HG02840 (cell line): ENCODE results near the gene MAML3.

Source experiments
- ATAC-seq: cut with Tn5 transposase; IDR thresholded peaks from one replicate; pipeline ENCODE4 v1.9.1; 2021; ENCODE audit warnings: mild to moderate bottlenecking, moderate library complexity, moderate number of reproducible peaks; ENCODE audit not compliant: unreplicated experiment, low FRiP score

The MAML3 gene

DNA sequence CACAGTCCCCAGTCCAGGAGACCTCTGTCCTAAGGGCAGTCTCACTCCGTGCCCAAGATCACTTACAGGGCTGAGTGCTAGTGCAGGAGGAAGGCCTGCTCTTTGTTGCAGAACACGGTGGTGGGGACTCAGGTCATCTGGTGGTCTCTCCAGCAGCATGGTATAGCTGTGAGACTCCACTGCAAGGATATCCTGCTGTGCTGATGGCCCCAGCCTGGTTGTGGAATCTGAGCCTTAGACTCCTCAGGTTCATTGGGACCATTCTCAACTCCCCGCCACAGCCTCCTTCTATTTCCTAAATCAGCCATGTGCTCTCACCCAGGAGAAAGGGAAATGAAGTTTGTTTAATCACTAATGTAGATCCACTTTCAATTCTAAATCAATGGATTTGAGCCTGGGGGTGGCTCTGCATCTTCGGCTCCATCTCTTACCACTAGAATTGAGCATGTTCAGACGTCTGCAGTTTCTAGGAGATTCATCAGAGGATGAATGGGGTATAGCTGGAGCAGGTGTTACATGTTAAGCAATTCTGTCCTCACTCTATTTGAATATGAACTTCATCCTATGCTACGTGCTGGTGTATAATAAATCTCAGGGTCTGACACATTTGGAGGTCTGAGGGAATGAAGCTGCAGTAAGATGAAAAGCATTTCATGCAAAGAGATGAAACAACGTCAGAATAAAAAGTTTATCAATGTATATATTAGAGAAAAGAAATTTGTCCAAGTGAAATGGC is 299.1 kb downstream of the MAML3 start:
- no peak for ATAC-seq

DNA sequence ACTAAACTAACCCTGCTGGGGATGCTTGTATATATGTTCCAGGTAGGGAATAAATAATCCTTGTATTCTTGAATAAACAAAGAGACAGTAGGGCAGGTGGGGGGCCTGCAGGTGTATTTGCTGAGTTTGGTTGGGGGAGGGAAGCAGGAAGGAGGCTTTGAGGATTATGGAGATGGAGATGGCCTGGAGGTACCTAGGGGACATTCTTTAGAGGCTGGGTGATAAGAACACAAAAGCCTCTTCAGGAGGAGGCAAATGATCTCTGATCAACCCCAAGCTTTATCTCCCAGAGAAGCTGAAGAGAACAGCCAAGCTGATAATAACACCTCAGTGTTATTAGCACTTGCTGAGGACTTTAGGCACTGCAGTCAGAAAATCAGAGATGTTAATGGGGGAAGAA is 300.7 kb downstream of the MAML3 start:
- ATAC-seq = no peak

DNA sequence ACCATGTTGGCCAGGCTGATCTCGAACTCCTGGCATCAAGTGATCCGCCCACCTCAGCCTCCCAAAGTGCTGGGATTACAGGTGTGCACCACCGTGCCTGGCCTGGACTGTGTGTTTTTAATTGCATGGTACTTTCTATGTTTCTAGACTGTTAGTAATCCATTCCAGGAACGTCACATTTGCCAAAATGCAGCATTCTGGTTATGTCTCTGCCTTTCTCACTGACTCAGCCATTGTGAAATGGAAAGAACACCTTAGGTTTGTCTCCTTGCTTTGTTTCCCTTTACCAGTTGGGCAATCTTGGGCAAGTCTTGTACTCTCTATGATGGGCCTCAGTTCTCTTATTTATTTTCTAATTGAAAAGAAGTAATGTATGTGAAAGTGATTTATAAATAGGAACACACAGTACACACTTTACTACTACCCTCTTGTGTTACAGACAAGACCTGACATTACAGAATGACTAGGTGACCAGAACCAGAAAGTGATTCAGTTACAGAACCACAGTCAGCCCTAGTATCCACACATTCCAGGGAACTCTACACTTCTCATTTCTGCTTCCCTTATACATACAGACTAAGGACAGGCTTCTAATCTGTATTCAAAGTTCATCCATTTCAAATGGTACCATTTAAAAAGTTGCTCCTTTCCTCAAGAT is 301.2 kb downstream of the MAML3 start:
- ATAC-seq = no peak

DNA sequence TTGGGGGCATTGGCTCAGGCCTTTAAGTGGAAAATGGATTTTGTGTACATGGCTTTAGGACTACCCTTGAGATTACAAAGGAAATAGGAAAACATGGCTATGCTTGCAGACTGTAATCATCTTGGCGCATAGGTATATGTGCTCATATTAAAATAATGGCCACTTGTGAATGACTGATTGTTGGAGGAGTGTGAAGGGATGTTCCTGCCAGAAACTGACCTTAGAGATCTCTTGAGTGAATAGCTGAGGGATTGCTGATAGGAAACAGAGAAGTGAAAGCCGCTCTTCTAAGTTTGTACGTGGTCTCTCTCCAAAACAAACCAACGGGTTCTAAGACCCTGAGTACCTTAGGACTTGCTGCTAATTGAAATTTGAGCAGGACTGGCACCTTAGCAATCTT is 302.3 kb downstream of the MAML3 start:
- ATAC-seq = no peak

DNA sequence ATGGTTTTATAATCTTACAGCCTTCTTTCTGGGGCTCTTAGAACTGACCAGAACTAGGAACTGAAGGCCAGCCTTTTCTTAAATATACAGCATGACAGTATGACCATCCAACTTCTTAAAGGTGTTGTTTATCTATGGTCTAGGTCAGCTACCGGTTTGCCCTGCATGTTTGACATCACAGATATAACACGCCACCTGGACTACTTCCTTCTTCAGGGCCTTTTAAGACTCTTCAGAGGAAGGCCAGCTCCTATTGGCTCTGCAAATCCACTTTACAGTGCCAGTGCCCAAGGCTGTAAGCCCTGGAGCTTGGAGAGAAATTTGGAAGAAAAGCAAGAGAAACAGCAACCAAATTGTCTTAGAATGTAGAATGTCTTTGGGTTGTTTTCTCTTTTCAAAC is 302.9 kb downstream of the MAML3 start:
- ATAC-seq = no peak

DNA sequence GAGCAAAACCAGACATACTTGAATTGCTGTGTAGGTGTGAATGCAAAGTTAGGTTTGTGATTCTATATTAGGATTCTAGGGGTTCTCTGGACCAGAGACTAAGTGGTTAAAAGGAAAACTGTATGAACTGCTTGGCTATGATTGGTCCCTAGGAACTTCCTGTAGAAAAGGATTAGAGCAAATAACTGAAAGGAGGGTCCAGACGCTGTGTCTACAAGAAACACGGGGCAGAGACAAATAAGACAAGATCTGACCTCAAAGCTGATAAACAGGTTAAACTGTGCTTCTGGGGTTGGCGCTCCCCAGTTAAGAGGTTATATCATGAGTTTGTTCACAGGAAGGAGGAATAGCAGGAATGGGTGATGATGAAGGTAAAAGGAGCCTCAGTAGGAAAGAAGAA is 304.8 kb downstream of the MAML3 start:
- no peak for ATAC-seq

DNA sequence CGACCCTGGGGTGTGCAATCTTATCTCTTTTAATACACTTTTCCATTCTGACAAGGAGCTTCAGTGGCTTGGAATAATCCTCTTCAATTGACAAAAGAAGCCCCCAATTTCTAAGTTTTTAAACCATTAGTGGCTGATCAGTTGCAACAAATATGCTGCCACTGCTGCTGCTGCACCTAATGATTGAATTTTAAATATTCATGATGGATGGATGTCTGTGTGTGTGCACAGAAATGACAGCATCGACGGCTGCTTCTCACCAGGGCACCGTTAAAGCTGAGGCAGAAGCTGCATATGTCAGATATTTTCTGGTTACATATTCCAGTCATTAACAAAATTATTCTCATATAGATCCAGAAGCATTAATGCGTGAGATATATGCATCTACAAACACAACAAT is 306.0 kb downstream of the MAML3 start:
- no peak for ATAC-seq

DNA sequence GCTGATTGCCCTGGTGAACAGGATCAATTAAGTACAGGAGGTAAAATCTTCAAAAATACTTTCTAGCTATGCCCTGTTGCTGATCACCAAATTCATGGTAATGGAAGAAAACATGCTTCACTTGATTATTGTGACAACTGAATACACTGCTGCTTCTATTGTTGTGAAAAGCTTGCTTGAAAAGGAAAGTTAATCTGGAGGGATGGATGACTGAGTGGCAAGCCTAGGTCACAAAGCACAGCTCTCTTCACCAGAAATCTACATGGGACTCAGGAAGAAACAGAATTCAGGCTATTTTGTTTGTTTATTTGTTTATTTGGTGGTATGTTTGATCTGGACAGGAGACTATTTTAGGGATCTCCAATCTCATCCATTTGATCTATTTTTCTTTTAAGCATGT is 306.4 kb downstream of the MAML3 start:
- no peak for ATAC-seq

DNA sequence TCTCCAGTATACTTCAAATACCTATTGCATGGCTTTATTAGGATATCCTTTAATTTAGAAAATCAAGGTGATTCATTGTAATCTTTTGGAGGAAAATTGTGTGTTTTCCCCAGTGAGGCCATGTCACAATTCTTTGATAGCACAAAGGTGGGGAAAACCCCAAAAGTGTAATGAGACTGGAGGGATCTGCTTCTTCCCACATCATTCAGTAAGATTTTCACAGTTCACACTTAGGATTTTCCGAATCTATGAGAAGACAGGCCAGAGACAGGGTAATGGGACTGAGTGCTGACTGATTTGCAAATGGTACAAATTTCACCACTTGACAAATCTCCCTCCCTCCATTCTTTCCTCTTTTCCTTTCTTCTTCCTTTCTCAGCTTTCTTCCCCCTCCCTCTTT is 307.2 kb downstream of the MAML3 start:
- no peak for ATAC-seq

DNA sequence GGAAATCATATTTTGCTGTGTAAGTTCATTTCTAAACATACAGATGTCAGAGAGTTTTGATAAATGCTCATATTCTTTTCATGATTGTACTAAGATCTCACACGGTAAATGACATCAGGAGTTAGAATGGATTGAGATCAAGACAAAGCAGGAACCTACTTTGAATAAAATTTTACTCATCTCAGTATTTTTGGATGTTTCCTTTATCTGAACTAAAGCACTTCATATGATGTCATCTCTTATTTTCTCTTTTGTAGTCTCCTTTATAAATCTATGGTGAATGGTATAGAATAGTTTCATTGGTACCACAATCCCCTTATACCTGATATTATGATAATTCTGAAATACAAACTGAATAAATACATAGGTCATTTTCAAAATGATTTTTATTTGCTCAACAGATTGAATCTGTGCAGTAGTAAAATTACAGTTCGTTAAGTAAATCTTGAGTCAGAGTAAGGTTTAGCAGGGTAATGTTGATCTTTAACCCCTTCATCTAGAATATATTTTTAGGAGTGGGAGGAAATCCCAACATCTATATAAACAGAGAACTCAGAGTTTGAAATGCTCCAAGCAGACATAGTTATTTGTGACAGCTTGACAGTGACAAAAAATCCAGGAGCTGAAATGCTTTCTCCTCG is 308.4 kb downstream of the MAML3 start:
- no peak for ATAC-seq

DNA sequence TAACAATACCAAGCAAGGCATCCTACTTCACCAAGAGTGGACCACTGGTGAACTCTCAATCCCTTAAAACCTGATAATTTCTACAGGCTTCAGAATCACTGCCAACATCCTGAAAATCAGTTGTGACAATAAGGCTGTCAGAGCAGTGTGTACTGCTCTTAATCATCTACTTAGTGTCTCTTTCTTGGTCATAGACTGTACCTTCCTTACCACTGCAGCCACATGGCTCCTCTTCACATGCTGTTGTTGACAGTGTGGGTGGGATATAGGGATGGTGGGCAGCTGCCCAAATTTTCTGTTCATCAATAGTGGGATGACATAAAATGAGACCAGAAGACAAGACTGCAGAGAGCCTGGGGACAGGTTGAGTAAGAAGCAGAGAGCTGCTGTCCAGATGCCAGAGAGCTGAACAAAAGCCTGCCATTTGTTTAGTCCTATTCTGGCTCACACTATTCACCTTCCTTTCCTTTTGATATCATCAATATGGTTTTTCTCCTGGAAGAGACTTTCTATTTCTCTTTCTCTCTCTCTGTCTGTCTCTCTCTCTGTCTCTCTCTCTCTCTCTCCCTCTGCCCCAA is 309.4 kb downstream of the MAML3 start:
- ATAC-seq = no peak

DNA sequence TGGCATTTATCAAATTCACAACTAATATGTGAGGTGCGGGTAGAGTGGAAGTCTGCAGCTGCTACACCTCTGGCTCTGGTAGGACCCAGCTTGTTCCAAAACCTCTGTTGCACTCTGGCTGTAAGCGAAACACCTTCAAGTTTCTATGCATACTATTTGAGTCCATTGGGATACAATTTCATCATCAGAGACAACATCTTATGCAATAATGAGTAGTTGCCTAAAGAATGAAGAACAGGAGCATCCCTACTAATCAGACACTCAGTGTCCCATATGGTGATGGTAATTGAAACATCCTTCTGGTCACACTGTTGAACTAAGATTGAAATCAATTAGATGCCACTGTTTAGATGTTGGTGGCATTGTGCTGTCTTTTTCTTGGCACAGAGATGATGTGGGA is 309.9 kb downstream of the MAML3 start:
- ATAC-seq = no peak

DNA sequence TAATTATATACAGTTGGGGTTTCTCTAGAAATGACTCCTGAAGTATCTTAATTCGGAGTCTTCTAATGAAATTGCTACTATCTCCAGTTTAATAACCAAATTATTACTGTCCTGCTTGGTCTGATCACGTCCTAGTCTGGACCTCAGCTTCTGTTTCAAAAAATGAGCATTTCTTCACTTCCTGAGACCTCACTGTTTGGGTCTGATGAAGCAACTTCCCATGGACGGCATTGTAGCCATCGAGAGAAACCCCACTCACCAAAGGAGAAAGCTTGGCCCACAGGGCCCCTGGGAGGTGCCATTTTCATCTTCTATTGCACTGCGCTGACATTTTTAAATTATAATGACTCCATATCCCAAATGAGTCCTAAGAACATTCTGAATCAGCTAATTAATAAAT is 310.3 kb downstream of the MAML3 start:
- ATAC-seq = no peak

DNA sequence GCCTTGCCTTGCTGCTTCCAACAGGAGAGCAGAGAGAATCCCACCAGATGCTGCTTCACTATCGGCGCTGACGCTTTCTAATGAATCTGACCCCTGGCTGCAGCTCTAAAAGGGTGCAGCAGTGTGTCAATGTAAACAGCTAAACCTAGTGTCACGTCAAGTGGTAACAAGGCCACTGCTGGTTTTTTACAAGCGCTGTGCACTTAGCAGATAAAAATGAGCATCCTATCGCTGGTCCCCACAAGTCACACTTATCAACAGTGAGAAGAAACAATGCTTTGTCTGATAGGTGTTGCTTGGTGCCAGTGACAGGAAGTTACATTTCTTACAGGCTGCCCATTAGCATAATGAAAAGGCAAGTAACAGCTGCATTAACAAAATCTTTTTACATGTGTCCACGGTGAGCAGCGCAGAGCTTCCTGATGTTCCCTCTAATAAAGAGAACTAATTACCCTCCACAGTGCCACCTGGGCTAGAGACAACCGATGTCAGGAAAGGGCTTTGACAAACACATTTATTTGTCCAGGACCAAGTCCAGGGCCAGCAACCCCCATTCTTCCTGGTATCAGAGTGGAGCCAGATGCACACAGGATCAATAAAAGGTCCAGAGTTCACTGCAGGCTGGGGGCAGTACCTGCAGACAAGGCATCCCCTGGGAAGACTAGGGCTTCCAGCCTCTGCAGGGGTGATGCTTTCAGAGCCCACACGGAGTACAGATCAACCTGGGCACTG is 312.4 kb downstream of the MAML3 start:
- ATAC-seq = no peak

DNA sequence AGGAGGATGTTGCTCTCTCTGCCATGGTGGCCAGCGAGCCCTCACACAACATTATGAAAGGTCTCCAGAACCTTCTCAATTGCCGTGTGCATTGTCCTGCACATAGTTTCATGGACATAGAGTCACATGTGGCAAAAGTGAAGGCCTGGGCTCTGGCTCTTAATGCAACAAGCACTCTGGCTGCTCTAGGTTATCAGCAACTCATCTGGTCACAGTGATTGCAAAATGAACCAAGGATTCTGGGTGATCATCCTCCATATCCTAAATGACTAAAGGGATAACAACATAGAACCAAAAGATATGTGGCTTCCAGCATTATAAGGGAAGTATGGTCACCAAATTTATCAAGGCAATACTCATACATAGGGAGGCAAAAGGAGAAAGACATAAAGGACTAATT is 313.2 kb downstream of the MAML3 start:
- ATAC-seq = no peak

DNA sequence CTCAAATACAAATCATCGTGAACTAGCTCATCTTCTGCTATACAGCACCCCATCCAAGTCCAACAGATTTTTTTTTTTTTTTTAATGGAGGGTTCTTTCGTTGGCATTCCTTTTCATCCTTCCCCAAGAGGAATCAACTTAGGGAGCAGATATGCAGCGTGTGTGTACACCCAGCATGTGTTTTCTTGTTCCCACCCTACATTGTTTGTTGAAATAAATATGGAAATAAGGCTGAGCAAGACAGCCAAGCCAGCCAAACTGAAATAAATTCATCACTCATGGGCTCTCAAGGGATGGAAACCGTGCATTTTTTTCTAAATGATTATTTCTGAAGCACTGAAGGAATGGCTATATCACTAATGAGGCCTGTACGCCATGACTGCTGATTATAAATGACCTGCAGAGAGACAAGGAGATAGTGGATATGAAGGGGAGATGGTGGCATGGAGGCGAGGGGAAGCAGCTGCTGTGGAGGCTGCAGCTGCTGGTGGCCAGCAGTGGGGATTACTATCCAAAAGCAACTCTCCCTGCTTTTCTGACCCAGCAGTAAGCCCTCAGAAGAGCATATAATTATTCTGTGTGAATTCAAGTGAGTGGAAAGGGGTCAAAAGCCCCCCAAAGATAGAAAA is 314.5 kb downstream of the MAML3 start:
- ATAC-seq = no peak

DNA sequence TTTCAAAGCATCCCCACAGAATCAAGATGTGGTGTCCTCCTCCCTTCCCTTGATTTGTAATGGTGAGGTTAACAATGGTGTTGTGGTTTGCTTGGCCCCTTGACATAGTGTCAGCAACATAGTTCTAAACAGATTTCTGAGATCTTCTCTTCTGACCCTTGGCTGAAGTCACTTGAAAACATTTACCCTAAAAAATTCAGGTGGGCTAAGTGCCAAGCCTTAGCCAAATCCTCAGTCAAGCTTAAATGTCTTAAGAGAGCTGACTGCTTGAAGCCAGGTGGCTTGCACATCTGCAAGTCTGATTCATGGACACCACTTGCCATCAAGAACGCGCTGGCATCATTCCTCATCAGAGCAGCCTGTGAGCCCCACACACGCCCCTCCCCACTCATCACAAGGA is 315.2 kb downstream of the MAML3 start:
- no peak for ATAC-seq

DNA sequence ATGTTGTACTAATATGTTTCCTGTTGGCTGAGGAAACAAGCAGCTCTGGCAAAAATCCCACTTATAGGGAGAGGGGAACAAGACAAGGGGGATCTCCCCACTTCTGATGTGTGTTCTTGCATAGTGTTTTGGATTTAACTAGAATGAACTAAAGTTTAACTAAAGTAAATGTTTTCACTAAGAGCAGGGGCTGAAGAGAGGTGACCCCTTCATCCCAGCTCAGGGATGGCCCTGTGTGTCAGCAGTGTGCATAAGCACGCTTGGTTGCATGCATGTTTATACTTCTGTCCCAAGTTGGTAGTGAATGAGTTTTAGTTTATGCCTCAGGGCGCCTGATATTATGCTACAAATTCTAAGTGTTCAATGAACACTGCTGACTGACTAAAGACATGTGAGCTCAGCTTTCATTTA is 319.0 kb downstream of the MAML3 start:
- no peak for ATAC-seq

DNA sequence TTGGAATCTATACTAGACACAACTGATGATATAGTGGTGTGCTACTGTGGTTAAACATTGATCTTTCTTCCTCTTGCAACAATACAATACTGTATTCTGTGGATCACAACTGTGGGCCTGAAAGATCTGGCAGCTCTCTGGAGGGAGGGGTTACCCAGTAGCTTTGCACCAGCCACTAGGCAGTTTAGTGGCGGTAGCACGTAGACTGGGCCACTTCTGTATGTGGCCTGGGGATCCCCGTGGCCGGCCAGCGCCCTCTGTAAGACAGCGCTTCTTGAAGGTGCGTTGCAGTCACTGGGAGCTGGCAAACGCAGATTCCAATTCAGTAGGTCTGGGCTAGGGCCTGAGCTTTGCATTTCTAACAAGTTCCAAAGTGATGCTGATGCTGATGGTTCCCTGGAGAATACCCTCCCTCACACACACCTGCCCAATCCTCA is 319.7 kb downstream of the MAML3 start:
- ATAC-seq = no peak

DNA sequence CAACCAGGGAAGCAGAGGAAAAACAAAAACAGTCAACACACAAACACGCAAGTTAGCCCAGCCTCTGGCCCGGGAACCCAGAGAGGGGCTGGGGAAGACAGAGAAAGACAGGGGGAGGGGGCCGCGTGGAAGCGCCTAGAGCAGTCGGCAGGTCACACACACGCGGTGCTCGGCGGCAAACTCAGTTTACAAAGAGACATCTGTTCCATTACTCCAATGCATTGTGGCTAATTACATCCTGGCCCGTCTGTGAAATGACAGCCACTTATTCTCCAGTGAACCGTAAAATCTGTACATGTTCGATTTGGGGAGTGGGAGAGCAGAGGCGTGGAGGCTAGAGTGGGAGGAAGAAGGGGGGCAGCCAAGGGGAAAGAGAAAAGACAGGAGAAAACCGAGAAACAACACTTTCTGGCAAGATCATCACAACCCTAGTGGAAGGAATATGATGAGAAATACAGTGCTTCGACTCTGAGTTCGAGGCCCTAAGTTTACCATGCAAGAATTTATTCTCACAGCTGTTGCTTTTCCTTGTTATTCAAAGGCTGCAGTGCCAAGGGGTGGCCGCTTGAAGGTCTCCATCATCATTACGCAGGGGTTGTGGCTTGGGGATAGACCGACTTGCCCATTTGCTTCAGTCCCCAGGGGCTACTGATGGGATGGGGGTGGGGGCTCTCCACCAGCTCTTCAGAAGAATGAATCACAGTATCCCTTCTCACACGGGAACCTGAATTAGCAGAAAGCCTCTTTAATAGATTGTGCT is 320.7 kb downstream of the MAML3 start:
- ATAC-seq = no peak
